ENCODE measurements around the gene ESRRG. TPM values are rescaled to one million over a fixed set of nuclear protein-coding genes. Genes with fewer than 3 reads are reported as not detected.

Gene ESRRG
- total RNA-seq, 2 donors from 2014 or later: not detected

GRCh38 chr1:216740331-216740730 is 17.1 kb upstream of the ESRRG start:
- Histone ChIP-seq H3K4me1 (ENCODE audit: control insufficient read depth in 1 of 2, low read depth in 2 of 2) (no peaks in the 10 kb centered on the region), H3K4me3 (no peak overlapping the region), H3K36me3 (no peaks in the 10 kb centered on the region), H3K27ac (no peak overlapping the region), H3K9me3 (no peaks in the 10 kb centered on the region), H3K27me3 (replicated peaks; ENCODE audit: insufficient read depth) (no peaks in the 10 kb centered on the region)
- TF ChIP-seq, protein P1, sequence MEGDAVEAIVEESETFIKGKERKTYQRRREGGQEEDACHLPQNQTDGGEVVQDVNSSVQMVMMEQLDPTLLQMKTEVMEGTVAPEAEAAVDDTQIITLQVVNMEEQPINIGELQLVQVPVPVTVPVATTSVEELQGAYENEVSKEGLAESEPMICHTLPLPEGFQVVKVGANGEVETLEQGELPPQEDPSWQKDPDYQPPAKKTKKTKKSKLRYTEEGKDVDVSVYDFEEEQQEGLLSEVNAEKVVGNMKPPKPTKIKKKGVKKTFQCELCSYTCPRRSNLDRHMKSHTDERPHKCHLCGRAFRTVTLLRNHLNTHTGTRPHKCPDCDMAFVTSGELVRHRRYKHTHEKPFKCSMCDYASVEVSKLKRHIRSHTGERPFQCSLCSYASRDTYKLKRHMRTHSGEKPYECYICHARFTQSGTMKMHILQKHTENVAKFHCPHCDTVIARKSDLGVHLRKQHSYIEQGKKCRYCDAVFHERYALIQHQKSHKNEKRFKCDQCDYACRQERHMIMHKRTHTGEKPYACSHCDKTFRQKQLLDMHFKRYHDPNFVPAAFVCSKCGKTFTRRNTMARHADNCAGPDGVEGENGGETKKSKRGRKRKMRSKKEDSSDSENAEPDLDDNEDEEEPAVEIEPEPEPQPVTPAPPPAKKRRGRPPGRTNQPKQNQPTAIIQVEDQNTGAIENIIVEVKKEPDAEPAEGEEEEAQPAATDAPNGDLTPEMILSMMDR (IDR thresholded peaks at IDR 0.05): no peak
- DNase-seq (ENCODE audit: low spot score): no peak
- ATAC-seq (ENCODE audit: insufficient number of reproducible peaks, low FRiP score, low read depth): no peak

- Histone ChIP-seq H3K4me1 (ENCODE audit: control insufficient read depth in 1 of 2, low read depth in 2 of 2) (no peaks in the 10 kb centered on the region), H3K27ac (no peak overlapping the region), H3K4me3 (no peak overlapping the region), H3K9me3 (no peaks in the 10 kb centered on the region), H3K27me3 (replicated peaks; ENCODE audit: insufficient read depth) (no peaks in the 10 kb centered on the region), H3K36me3 (no peaks in the 10 kb centered on the region)
- ATAC-seq (ENCODE audit: insufficient number of reproducible peaks, low FRiP score, low read depth) (no peak), DNase-seq (ENCODE audit: low spot score) (no peak)
- TF ChIP-seq, protein P1 (IDR thresholded peaks at IDR 0.05): no peak
These were observed 16.6 kb upstream of the ESRRG start for GRCh38 chr1:216739793-216740192.

DNA sequence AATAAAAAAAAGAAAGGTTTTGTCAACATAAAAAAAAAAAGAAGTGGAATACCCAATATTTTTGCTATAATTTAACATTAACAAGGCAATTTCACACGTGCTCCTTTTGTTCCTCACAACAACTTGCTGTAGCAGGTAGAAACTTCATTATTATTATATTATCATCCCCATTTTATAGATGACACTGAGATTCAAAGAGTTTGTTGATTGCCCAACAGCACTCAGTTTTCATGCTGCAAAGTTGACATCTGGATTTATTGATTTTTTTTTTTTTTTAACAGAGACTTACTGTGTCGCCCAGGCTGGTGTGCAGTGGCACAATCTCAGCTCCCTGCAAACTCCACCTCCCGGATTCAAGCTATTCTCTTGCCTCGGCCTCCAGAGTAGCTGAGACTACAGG is 8.9 kb upstream of the ESRRG start:
- H3K27ac ChIP-seq: no peak overlapping the region
- H3K4me1 ChIP-seq (ENCODE audit: control insufficient read depth in 1 of 2, low read depth in 2 of 2): no peaks in the 10 kb centered on the region
- no peak for ATAC-seq (ENCODE audit: insufficient number of reproducible peaks, low FRiP score, low read depth)
- DNase-seq (ENCODE audit: low spot score): no peak
- TF ChIP-seq, protein P1 (IDR thresholded peaks at IDR 0.05): no peak
- no peaks in the 10 kb centered on the region for H3K36me3 ChIP-seq
- H3K27me3 ChIP-seq (replicated peaks; ENCODE audit: insufficient read depth): no peaks in the 10 kb centered on the region
- no peaks in the 10 kb centered on the region for H3K9me3 ChIP-seq
- H3K4me3 ChIP-seq: no peak overlapping the region

DNA sequence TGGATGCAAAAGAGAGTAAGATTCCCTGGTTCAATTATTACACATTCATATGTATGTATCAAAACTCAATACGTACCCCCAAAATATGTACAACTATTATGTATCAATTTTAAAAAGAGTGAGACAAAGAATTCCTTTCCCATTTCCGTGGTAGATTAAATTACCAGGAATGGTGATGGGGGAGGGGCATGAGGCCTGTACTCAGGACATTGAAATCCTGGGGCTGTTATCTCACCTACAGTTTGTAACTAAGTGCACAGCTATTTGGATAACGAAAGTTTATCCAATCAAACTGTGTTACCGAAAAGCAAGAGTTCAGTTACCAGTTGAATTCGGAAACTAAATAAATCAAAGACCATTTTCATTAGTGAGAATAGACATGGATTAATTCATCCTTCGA is 8.3 kb upstream of the ESRRG start:
- no peak overlapping the region for H3K4me3 ChIP-seq
- no peaks in the 10 kb centered on the region for H3K36me3 ChIP-seq
- no peaks in the 10 kb centered on the region for H3K27me3 ChIP-seq (replicated peaks; ENCODE audit: insufficient read depth)
- no peaks in the 10 kb centered on the region for H3K4me1 ChIP-seq (ENCODE audit: control insufficient read depth in 1 of 2, low read depth in 2 of 2)
- no peak for ATAC-seq (ENCODE audit: insufficient number of reproducible peaks, low FRiP score, low read depth)
- DNase-seq (ENCODE audit: low spot score): no peak
- H3K9me3 ChIP-seq: no peaks in the 10 kb centered on the region
- TF ChIP-seq, protein P1 (IDR thresholded peaks at IDR 0.05): no peak
- H3K27ac ChIP-seq: no peak overlapping the region

- Histone ChIP-seq H3K36me3 (no peaks in the 10 kb centered on the region), H3K9me3 (no peaks in the 10 kb centered on the region), H3K27me3 (replicated peaks; ENCODE audit: insufficient read depth) (peaks cover 7% of the 10 kb centered on the region), H3K4me1 (ENCODE audit: control insufficient read depth in 1 of 2, low read depth in 2 of 2) (peaks cover 0 to 7% of the 10 kb centered on the region in 2 donors), H3K27ac (no peak overlapping the region), H3K4me3 (no peak overlapping the region)
- no peak for ATAC-seq (ENCODE audit: insufficient number of reproducible peaks, low FRiP score, low read depth)
- no peak for DNase-seq (ENCODE audit: low spot score)
- TF ChIP-seq, protein P1 (IDR thresholded peaks at IDR 0.05): no peak
These were observed 3.2 kb upstream of the ESRRG start for GRCh38 chr1:216726435-216726834.

Data from thoracic aorta (tissue), 2 donors.